GM19023 (cell line): ENCODE measurements around the gene SCN8A.
"Not testable (repeated sequence)": the region's sequence is repeated elsewhere in the genome, so short reads cannot be mapped to it uniquely, and the experiment has no call there.

Source experiments
- ATAC-seq: cut with Tn5 transposase; IDR thresholded peaks from one replicate; pipeline ENCODE4 v1.9.1; 2021; ENCODE audit warnings: mild to moderate bottlenecking, moderate library complexity; ENCODE audit not compliant: unreplicated experiment

SCN8A gene

DNA sequence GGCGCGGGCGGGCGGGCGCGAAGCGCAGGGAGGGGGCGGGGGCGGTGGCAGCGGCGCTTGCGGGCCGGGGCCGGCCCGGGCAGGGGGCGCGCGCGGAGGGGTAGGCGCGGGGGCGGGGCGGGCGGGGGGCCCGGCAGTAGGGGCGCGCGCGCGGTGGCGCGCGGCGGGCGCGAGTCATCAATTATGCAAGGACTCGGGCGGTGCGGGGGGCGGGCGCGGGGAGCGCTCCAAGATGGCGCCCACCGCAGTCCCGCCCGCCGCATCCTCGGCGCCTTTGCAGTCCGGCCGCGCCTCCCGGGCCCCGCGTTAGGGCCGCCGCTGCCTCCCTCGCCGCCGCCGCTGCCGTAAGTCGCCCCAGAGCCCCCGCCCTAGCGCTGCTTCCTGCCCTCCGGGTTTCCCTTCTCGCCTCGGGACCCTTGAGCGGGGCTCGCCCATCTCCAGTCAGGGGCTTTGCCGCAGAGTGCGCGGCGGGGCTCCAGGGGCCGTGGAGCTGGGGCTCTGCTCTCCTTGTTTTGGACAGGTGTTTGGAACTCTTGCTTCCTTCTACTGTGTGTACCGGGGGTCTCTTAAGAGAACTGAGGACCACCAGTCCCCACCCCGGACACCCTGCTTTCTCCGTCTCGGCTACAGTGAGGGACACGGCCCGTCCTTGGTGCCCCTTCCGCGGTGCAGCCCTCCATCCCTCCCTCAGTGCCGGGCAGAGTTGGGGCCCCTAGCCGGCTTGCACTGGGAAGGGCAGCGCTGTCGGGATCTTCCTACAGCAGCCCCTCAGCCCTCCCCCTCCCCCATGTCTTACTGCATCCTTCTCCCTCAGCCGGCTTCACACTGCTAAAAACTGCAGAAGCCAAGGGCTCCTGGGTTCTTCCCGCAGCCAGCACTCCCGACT is at the start of gene SCN8A:
TSS of gene SCN8A (plus strand) at position 218 of the 886 bp plus-strand sequence. CDS start 71,585 bp downstream, outside the sequence.
- ATAC-seq = no peak

DNA sequence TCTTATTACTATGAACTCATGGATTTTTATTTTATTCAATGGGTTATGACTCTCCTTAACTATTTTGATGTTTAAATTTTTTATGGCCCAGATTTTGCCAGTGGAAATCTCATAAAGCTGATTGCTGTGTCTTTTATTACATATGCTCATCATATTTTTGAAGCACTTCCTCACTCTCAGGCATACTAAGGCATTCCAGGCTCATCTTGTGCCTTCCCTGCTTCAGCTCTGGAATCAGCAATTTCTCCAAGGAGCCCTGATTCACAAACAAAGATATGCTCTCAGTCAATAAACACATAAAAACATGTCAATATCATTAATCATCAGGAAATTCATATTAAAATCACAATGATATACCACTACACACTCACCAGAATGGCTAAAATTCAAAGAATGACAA is 44.9 kb upstream of the SCN8A start:
- ATAC-seq = no peak

DNA sequence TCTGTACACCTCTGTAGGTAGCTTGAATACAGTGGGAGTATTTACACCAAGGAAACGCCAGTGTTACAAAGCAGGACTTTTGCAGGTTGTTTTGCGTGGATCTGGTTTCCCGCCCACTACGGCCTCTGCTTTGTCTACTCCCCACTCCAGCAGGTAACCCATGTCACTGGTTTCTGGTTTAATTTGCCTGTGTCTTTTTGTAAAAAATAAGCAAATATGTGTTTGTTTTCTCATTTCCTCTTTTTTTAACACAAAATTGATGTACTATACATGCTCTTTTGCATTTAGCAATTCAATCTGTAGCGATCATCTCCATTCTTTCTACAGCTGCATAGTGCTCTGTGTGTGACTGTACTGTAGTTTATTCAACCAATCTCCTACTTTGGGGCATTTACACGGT is 43.4 kb upstream of the SCN8A start:
- ATAC-seq = no peak

DNA sequence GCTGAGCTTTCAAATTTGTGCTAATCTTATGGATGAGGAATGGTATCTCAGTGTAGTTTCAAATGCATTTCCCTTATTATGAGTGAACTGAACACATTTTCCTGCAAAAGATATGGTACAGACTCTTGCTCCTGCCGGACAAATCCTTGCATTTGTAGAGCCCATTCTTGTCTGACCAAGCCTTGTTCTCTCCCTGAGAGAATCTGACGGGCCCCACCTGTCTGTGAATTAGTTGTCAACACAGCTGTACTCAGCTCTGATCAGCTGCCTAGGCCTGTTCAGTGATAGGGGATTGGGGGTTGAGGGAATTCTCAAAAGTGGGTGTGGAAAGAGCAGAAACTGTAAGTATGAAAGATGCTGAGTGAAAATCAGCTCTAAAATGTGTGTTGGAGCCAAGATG is 42.8 kb upstream of the SCN8A start:
- no peak for ATAC-seq

DNA sequence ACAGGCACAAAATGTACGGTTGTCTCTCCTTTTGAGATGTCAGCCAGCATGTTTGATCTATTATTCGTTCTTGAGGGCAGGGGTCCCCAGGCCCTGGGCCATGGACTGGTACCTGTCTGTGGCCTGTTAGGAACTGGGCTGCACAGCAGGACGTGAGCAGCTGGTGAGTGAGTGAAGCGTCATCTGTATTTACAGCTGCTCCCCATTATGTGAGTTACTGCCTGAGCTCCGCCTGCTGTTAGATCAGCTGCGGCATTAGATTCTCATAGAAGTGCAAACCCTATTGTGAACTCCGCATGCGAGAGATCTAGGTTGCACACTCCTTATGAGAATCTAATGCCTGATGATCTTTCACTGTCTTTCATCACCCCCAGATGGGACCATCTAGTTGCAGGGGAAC is 41.4 kb upstream of the SCN8A start:
- ATAC-seq = no peak

DNA sequence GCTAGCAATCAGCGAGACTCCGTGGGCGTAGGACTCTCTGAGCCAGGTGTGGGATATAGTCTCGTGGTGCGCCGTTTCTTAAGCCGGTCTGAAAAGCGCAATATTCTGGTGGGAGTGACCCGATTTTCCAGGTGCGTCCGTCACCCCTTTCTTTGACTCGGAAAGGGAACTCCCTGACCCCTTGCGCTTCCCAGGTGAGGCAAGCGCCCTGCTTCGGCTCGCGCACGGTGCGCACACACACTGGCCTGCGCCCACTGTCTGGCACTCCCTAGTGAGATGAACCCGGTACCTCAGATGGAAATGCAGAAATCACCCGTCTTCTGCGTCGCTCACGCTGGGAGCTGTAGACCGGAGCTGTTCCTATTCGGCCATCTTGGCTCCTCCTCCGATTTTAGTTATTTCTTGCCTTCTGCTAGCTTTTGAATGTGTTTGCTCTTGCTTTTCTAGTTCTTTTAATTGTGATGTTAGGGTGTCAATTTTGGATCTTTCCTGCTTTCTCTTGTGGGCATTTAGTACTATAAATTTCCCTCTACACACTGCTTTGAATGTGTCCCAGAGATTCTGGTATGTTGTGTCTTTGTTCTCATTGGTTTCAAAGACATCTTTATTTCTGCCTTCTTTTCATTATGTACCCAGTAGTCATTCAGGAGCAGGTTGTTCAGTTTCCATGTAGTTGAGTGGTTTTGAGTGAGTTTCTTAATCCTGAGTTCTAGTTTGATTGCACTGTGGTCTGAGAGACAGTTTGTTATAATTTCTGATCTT is 22.6 kb upstream of the SCN8A start:
- ATAC-seq = not testable (repeated sequence)

DNA sequence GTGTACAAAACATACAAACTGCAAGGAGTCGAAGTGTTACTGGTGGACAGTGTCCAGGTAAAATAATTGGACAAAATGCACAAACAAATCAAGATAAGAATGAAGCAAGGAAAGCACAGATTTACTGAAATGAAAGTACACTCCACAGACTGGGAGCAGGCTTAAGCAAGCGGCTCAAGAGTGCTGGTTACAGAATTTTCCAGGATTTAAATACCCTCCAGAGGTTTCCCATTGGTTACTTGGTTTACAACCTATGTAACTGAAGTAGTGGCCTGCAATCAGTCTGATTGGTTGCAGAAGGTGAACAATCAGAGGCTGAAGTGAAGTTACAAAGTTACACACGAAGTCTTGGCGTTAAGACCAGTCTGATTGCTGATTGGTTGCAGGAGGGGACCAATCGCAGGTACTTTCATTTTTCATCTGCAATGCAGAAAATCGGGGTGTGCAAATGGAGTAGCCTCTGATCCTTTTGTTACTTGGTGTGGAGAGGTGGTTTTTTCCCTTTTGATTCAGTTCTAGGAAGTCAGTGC is 11.6 kb upstream of the SCN8A start:
- no peak for ATAC-seq

DNA sequence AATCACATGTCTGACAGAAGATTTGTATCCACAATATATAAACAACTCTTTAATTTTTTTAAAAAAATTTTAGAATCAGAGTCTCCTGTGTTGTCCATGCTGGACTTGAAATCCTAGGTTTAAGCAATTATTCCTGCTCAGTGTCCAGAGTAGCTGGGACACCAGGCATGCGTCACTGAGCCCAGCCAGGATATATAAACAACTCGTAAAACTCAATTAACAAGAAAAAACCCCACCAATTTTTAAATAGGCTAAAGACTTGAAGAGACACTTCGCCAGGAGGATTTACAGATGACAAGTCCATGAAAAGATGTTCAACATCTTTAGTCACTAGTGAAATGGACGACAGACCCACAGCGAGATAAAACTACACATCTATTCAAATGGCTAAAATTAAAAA is 2.0 kb upstream of the SCN8A start:
- ATAC-seq = no peak

DNA sequence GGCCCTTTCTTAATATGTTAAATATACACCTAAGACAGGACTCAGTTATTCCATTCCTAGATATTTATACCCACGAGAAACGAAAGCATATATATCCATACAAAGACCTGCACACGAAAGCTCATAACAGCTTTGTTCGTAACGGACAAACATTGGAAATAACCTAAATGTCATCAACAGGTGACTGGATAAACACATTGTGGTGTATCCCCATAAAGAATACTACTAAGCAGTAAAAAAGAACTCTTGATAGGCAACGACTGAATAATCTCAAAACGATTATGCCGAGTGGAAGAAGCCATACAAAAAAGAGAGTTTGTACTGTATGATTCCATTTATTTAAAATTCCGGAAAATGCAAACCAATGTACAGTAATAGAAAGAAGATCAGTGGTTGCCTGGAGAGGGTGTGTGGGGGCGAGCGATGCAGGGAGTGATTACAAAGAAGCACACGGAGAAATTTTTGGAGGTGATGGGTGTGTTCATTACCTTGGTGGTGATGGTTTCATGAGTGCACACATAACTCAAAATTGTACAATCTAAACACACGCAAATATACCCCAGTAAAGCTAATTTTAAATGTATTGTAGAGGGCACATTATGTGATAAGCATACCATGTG is 1.4 kb upstream of the SCN8A start:
- ATAC-seq = no peak

DNA sequence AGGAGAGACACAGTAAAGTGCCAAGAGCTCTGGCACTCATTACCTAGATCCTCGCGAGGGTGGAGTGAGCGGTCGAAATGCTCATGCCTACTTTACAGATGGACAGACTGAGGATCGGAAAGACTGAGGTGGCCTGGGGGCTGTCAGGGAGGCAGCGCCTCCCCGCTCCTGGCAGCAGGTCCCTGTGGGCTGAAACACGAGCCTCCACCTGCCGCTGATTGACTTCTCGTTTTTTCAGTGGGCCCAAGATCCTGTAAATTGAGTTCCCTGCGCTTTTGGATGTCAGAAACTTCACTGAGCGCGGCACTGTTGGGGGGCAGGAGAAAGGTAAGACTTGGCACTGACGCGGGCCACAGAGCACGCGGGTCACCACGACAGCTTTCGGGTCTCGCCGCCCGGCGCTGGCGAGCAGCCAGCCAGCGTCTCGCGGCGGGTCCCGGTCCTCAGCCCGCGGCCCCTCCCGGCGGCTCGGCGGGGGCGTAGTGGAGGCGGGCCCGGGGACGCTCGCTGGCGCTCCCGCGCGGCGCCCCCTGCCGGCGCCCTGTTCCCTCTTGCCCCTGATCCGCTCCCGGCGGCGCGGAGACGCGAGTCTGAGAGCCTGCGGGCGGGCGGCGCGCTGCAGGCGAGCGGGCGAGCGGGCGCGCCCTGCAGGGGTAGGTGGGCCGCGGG is 552 bp upstream of the SCN8A start:
- peak; percentile 82 for ATAC-seq

DNA sequence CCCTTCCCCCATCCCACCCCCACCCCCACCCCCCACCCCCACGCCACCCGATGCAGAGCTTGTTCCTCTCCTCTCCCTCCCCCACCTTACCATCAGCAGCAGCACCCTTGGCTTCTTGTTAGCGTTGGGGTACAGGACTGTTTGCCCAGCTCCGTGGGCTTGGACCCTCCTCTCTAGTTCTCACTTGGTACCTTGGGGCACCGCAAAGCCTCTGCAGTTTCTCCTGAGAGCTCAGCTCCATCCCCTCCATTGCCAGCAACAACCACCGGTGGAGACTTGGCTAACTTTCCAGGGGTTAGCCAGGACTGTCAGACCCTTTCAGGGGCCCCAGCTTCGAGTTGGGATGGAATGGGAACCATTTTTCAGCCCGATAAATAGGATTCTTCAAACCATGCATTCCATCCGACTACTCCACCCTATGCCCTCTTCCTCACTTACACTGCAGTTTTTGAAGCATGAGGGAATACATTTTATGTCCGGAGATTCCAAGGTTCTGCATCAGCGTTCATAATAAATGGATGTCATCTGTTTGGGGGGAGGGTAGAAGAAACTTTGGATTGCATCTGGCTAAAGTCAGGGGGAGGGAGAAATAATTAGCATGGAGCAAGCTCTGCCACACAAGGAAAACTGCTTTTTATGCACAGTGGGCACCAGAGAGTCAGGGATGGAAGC is 1.1 kb downstream of the SCN8A start:
- ATAC-seq = no peak

DNA sequence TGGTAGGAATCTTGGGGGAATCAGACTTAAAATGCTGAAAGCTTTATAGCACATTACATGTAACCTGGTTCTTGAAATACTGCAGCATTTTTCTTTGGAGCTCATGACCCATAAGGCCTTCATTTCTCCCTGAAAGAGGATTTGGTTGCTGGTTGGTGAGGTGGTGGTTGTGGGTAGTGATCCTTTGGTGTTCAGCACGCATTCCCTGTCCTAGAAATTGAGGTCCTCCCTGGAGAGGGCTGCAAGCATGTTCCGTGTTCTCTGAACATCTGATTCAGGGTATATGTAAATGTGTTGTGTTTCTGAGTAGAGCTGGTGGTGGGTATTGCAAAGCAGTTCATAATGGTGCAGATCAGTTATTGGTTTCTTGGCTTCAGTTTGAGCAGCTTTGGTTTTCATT is 2.0 kb downstream of the SCN8A start:
- ATAC-seq = no peak

DNA sequence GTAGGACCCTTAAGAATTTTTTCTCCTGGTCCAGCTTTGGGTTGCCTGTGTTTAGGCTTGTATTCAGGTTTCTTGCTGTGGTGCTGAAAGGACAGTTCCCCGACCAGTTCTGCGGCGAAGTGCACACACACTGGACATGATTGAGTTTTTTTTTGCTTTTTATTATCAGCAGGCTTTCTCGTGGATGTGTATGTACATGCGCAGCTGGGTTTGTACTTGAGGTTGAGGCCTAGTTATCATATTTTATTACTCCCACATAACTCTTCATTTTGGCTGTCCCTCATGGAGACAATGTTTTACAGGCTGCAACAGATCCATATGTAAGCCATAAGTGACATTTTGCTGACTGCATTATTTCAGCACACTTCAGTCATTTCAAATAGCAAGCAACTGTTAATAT is 2.5 kb downstream of the SCN8A start:
- no peak for ATAC-seq

DNA sequence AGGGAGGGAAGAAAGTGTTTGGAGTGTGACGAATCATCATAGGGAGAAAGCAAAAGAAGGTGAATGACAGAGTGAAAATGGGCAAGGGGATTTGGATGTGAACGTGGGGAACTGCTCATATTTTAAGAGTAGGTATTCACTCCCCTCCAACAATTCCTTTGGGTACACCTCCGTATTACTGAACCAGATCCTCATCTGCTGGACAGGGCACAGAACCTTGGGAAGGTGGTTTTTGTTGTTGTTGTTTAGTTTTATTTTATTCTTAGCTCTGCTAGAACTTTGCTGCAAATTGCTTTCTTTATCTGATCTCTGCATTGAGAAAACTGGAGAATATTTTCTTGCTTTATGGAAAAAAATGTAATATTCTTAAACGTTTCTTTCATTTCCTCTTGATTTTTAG is 7.1 kb downstream of the SCN8A start:
- no peak for ATAC-seq

DNA sequence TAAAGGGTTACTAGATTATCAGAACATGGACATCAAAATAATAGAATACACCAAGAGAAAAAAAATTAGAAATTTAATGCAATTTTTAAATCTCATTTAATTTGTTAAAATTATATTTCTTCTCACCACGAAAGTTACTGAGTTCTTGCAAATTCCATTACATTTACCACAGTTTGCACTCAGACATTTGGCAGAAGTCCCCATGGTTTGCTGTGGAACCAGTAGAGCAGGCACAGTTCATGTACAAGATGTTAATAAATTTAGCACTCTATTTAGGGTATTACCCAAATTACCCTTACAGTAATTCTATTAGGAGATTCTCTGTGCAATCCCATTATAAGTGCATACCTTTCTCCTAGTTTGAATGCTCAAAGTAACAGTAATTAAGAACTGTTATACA is 9.7 kb downstream of the SCN8A start:
- no peak for ATAC-seq

DNA sequence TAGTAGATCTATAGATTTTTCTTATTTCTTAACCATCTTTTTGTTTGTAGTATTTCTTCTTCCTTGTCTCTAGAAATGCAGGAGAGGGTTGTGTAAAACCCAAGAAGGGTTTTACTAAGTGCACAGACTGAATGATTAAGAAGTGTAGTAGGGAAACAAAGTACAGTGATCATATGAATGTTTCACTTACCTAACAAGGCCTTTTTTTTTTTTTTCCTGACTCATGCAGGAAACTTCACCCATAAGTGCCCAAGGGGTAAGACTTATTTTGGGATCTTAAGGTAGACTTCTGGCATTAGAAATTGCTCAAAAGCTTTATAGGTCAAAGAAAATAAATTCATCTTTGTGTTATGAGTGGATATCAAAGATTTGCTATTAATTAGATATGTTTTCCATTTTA is 10.2 kb downstream of the SCN8A start:
- no peak for ATAC-seq

DNA sequence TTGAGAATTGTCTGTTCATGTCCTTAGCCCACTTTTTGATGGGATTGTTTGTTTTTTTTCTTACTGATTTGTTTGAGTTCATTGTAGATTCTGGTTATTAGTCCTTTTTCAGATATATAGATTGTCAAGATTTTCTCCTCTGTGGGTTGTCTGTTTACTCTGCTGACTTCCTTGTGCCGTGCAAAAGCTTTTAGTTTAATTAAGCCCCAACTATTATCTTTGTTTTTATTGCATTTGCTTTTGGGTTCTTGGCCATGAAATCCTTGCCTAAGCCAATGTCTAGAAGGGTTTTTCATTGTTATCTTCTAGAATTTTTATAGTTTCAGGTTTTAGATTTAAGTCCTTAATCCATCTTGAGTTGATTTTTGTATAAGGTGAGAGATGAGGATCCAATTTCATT is 14.9 kb downstream of the SCN8A start:
- not testable (repeated sequence) for ATAC-seq

DNA sequence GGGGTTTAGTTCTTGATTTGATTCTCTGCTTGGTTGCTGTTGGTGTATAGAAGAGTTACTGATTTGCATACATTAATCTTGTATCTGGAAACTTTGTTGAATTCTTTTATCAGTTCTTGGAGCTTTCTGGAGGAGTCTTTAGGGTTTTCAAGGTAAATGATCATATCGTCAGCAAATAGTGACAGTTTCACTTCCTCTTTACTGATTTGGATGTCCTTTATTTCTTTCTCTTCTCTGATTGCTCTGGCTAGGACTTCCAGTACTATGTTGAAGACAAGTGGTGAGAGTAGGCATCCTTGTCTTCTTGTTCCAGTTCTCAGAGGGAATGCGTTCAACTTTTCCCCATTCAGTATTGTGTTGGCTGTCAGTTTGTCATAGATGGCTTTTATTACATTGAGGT is 16.2 kb downstream of the SCN8A start:
- ATAC-seq = not testable (repeated sequence)

DNA sequence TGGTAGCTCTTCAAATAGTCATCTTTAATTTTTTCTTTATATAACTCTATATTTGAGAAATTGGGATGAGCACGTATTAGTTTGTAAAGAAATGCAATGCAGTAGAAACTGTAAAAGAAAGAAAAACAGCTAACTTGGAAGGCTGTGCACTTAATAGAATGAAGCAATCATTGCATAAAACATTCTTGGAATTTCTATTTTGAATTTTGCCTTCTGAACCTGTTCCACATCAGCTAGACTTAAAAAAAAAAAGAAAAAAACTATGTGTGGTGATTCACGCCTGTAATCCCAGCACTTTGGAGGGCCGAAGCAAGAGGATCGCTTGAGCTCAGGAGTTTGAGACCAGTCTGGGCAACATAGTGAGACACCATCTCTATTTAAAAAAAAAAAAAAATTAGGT is 29.4 kb downstream of the SCN8A start:
- no peak for ATAC-seq

DNA sequence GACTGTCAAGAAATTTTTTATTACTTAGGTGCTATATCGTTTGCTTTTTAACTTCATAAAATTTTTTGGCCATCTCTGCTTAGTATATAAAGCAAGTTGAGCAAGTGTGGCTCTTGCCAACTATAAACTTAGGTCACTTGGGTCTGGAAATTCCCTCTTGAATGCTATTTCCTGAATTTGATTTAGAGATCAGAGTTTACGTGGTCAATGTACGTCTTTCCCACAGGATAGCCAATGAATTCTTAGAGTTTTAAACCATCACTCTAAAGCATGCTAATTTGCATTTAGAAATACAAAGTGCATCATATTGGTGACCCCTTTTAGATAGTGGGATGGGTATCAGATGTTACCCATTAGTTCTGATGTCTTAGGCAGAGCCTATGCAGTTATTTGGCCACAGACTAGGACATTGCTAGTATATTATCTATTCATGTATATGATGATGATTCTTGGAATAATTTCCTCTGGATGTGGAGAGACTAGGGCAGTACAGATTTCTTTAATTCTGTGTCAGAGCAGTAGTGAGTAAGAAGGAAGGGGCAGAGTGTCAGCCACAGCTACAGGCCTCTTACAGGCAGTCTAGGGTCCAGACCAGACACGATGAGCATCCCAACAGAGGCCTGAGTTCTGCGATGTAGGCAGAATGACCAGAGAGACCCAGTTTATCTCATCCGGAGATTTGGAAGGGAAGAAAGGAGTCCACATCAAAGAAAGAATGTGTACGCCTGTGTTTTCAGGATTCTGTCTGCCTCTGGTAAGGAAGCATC is 30.3 kb downstream of the SCN8A start:
- no peak for ATAC-seq
